K562 (cell line): ENCODE measurements around the gene ATP8A1. TPM values are rescaled to one million over a fixed set of nuclear protein-coding genes. Genes with fewer than 3 reads are reported as not detected.

ENCODE experiments used
- ATAC-seq: fragments of 200-7000 bp; cut with Tn5 transposase; 3 replicates; pipeline ENCODE4 v1.9.1; 2020; ENCODE audit warnings: moderate library complexity
- BruUV-seq: library from RNA; stranded (reverse); fragments of 400-500 nt; replicated peaks from 2 replicates; lab custom pipeline; 2021; lab: Mats Ljungman, UMichigan
- CTCF ChIA-PET: fragments of 300-600 bp; formaldehyde crosslinking; extraction: SDS; loops from one replicate; lab custom pipeline; 2021; ENCODE audit warnings: low intra/inter-chr PET ratio; lab: Yijun Ruan, JAX
- POLR2A ChIA-PET: fragments of 300-600, 350-650 bp; sonication (Branson Sonifier 250); formaldehyde crosslinking; extraction: SDS; loops from one replicate; lab custom pipeline; 2021; ENCODE audit warnings: antibody characterized with exemption, inconsistent platforms; lab: Yijun Ruan, JAX
- DNase-seq, 4 experiments: peaks; one replicate each; pipeline versions ENCODE4 v3.0.0 to v3.0.0-alpha.2; 2011 to 2018; ENCODE audit warnings: low spot score in 3 of 4, mixed read lengths in 3 of 4; ENCODE audit errors: extremely low read depth in 1 of 4
- FAIRE-seq: peaks from 2 replicates; lab custom pipeline; 2011; peaks lifted over from hg19 to GRCh38; lab: Jason Lieb, UNC
- H2AFZ ChIP-seq: 2 replicates; pipeline ENCODE4 v1.6.0; 2011; ENCODE audit warnings: low read depth, low read length, control low read depth, inconsistent platforms
- H3K27ac ChIP-seq: fragments of 200-600 bp; 3 replicates; pipeline ENCODE4 v1.8.0; 2011; ENCODE audit warnings: low read depth, mild to moderate bottlenecking, control low read depth, inconsistent platforms, low read length, moderate library complexity, mixed read lengths; ENCODE audit errors: extremely low read depth
- H3K27me3 ChIP-seq, 2 experiments: fragments of 300-600 bp in 1 of 2; 2 replicates in 1 of 2; 3 replicates in 1 of 2; pipeline versions ENCODE4 v1.6.0 to v1.8.0; 2011; ENCODE audit warnings: inconsistent platforms in 2 of 2, low read length in 2 of 2, mild to moderate bottlenecking in 1 of 2, mixed read lengths in 1 of 2, moderate library complexity in 1 of 2; ENCODE audit not compliant: control insufficient read depth in 2 of 2, insufficient read depth in 2 of 2
- H3K36me3 ChIP-seq: fragments of 300-600 bp; 3 replicates; pipeline ENCODE4 v1.8.0; 2011; ENCODE audit warnings: mild to moderate bottlenecking, low read length, inconsistent platforms; ENCODE audit not compliant: control insufficient read depth, insufficient read depth
- H3K4me1 ChIP-seq, 2 experiments: fragments of 200-600 bp in 1 of 2; replicated peaks in 1 of 2; 2 replicates in 1 of 2; 3 replicates in 1 of 2; pipeline versions ENCODE4 v1.5.1 to v1.8.0; 2011; ENCODE audit warnings: inconsistent platforms in 2 of 2, low read length in 2 of 2, mild to moderate bottlenecking in 1 of 2, mixed read lengths in 1 of 2, moderate library complexity in 1 of 2; ENCODE audit not compliant: control insufficient read depth in 2 of 2, insufficient read depth in 2 of 2
- H3K4me2 ChIP-seq: 2 replicates; pipeline ENCODE4 v1.6.1; 2011; ENCODE audit warnings: low read length, control low read depth, inconsistent platforms, mixed read lengths; ENCODE audit not compliant: insufficient read depth
- H3K4me3 ChIP-seq: fragments of 200-600 bp; sonication (generic), shearing (Covaris generic); 2 replicates; pipeline ENCODE4 v1.5.1; 2016; ENCODE audit warnings: control low read depth, inconsistent platforms
- H3K79me2 ChIP-seq: fragments of 200-600 bp; 3 replicates; pipeline ENCODE4 v1.8.0; 2011; ENCODE audit warnings: low read length, inconsistent platforms; ENCODE audit not compliant: control insufficient read depth, insufficient read depth
- H3K9ac ChIP-seq, 2 experiments: 2 replicates each; pipeline versions ENCODE4 v1.6.0 to v1.6.1; 2011; ENCODE audit warnings: low read depth in 2 of 2, low read length in 2 of 2, control low read depth in 1 of 2, inconsistent platforms in 1 of 2, mild to moderate bottlenecking in 1 of 2, mixed read lengths in 1 of 2; ENCODE audit not compliant: insufficient read depth in 1 of 2
- H3K9me1 ChIP-seq: one replicate; pipeline ENCODE4 v1.6.0; 2011; ENCODE audit warnings: inconsistent platforms, mild to moderate bottlenecking, low read length, moderate library complexity; ENCODE audit not compliant: control insufficient read depth, insufficient read depth
- H3K9me3 ChIP-seq: replicated peaks from 2 replicates; pipeline ENCODE4 v1.5.1; 2011; ENCODE audit warnings: low read depth, low read length, inconsistent platforms; ENCODE audit not compliant: control insufficient read depth, insufficient read depth
- H4K20me1 ChIP-seq: replicated peaks from 2 replicates; pipeline ENCODE4 v1.6.1; 2011; ENCODE audit warnings: low read length, inconsistent platforms, mixed read lengths; ENCODE audit not compliant: control insufficient read depth, insufficient read depth
- CREM ChIP-seq: IDR thresholded peaks from 2 replicates; pipeline ENCODE4 v1.6.1; 2014; ENCODE audit warnings: antibody characterized with exemption, low read depth
- PCBP1 ChIP-seq: fragments of 200-400 bp; formaldehyde crosslinking; IDR thresholded peaks from 2 replicates; pipeline ENCODE4 v1.6.1; 2018; ENCODE audit warnings: mild to moderate bottlenecking, low read depth, low read length; ENCODE audit not compliant: poor library complexity, severe bottlenecking
- SFPQ ChIP-seq: fragments of 200-400 bp; formaldehyde crosslinking; IDR thresholded peaks from 2 replicates; pipeline ENCODE4 v1.6.1; 2017; ENCODE audit warnings: mild to moderate bottlenecking, low read depth, low read length, moderate library complexity
- STAT5B ChIP-seq: fragments of 250-450 bp; sonication (Bioruptor Pico); IDR thresholded peaks from 2 replicates; pipeline ENCODE4 v1.8.0; 2021; ENCODE audit warnings: mild to moderate bottlenecking, inconsistent platforms
- ZBTB2 ChIP-seq: fragments of 450-650 bp; IDR thresholded peaks from 2 replicates; pipeline ENCODE4 v1.6.1; 2016; ENCODE audit warnings: antibody characterized with exemption
- ZNF764 ChIP-seq: fragments of 250-450 bp; sonication (Bioruptor Pico); IDR thresholded peaks from 2 replicates; pipeline ENCODE4 v1.4.0; 2020; ENCODE audit warnings: low read depth, mild to moderate bottlenecking, moderate library complexity
- ZNF780A ChIP-seq: fragments of 250-450 bp; sonication (Bioruptor Pico); IDR thresholded peaks from 2 replicates; pipeline ENCODE4 v1.5.0; 2021; ENCODE audit warnings: mild to moderate bottlenecking
- WGBS: fragments of 100-300 bp; shearing (Covaris generic); methylation state at CpG from one replicate; pipeline ENCODE4 v1.1.6; 2016; ENCODE audit warnings: low coverage, mixed read lengths; ENCODE audit not compliant: insufficient coverage; ENCODE audit errors: missing lambda C conversion rate; 5-methylcytosine and 5-hydroxymethylcytosine counted together
- in situ Hi-C: fragments of 300-500 bp; cut with MboI; formaldehyde crosslinking; loops from 4 replicates; pipeline ENCODE4 v1.15.0; 2018; ENCODE audit warnings: inconsistent platforms, mixed read lengths
- intact Hi-C: fragments of 100-400 bp; cut with micrococcal nuclease; formaldehyde crosslinking; loops from 2 replicates; pipeline ENCODE4 v1.14.2; 2022
- polyA plus RNA-seq, 8 experiments: library from polyadenylated mRNA; depleted of rRNA in 4 of 8; stranded (reverse) in 5 of 8; unstranded in 3 of 8; fragments of >200 nt; fragmentation: Nextera tagmentation in 2 of 8; fragmentation: Illumina TruSeq in 1 of 8; extraction: Ambion mirVana in 2 of 8; extraction: Trizol in 1 of 8; gene quantifications; 2 replicates each; pipeline versions ENCODE4 v1.2.1 to v1.2.3, GENCODE V29; 2011 to 2014; ENCODE audit warnings: inconsistent platforms in 1 of 8, missing spikeins in 1 of 8
- total RNA-seq, 7 experiments: library from RNA; depleted of rRNA in 6 of 7; stranded (reverse); fragments of >200 nt in 6 of 7; fragmentation: Illumina TruSeq in 2 of 7; extraction: Trizol in 2 of 7; gene quantifications; 2 replicates each; pipeline versions ENCODE4 v1.2.1 to v1.2.3, GENCODE V29; 2011 to 2021; ENCODE audit warnings: low replicate concordance in 1 of 7

The ATP8A1 gene
- total and polyA plus RNA-seq, 9 of the 15 experiments (the other 6 are each of a cell fraction or from before 2014, with no cell fraction given) = 0.05 to 0.29 (median 0.07) TPM; not detected in 2

GRCh38 chr4:42683393-42683792 is 26.5 kb upstream of the ATP8A1 start (continued):
- TF ChIP-seq SFPQ = no peak

DNA sequence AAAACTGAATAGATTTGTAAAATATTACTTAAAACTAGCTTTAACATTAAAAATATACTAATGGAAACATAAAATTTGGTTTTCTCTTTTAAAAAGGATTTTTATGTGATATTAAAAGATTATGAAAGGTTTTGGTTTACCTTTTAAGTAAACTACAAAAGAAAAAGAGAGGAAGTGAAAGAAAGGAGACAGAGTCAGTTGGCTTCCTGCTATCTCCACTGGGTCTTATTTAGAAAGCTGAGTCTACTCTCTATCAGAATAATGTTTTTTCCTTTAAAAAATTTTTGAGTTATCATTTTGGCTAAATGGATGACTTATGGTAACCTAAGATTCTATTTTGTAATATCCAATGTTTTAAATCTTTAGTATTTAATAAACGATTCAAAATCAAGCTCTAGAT is 21.6 kb upstream of the ATP8A1 start:
- WGBS = 0% methylated on average over 1 of the region's 1 CpG
- no peak overlapping the region for H3K9ac ChIP-seq
- no peaks in the 10 kb centered on the region for H4K20me1 ChIP-seq
- DNase-seq = no peak
- FAIRE-seq = no peak
- H3K4me1 ChIP-seq = no peaks in the 10 kb centered on the region
- POLR2A ChIA-PET = no interaction called here
- no peak overlapping the region for H3K4me3 ChIP-seq
- ATAC-seq = no peak
- BruUV-seq = no TSS peak
- TF ChIP-seq STAT5B (CRISPR knock-in tag) (no peak), ZBTB2 (no peak), ZNF780A (CRISPR knock-in tag) (no peak), PCBP1 (no peak), CREM (no peak), ZNF764 (CRISPR knock-in tag) (no peak)
- no peak overlapping the region for H2AFZ ChIP-seq
- intact Hi-C loops = no loop called here
- H3K27me3 ChIP-seq = no peaks in the 10 kb centered on the region
- H3K4me2 ChIP-seq = no peak overlapping the region
- no peaks in the 10 kb centered on the region for H3K79me2 ChIP-seq
- CTCF ChIA-PET = no interaction called here
- H3K27ac ChIP-seq = no peak overlapping the region
- H3K36me3 ChIP-seq = no peaks in the 10 kb centered on the region
- no peaks in the 10 kb centered on the region for H3K9me1 ChIP-seq
- in situ Hi-C loops = no loop called here
- H3K9me3 ChIP-seq = no peaks in the 10 kb centered on the region
